ENCODE results near the gene OR8J3.
"Not testable (repeated sequence)": the region's sequence is repeated elsewhere in the genome, so short reads cannot be mapped to it uniquely, and the experiment has no call there.

The OR8J3 gene, protein sequence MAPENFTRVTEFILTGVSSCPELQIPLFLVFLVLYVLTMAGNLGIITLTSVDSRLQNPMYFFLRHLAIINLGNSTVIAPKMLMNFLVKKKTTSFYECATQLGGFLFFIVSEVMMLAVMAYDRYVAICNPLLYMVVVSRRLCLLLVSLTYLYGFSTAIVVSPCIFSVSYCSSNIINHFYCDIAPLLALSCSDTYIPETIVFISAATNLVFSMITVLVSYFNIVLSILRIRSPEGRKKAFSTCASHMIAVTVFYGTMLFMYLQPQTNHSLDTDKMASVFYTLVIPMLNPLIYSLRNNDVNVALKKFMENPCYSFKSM
- long read RNA-seq, donor 1 = 0 reads
- long read RNA-seq, donor 2 = 0 reads
- long read RNA-seq, donor 3 = 0 reads
- long read RNA-seq, donor 4 = 0 reads
- long read RNA-seq, donor 5 = 0 reads
- long read RNA-seq, donor 6 = 0 reads
- long read RNA-seq, donor 7, partial matches to known transcripts = 0 of 1 reads
- long read RNA-seq, donor 7, other reads (novel, unspliced or antisense) = 0 of 1 reads
- long read RNA-seq, donor 8 = 0 reads

DNA sequence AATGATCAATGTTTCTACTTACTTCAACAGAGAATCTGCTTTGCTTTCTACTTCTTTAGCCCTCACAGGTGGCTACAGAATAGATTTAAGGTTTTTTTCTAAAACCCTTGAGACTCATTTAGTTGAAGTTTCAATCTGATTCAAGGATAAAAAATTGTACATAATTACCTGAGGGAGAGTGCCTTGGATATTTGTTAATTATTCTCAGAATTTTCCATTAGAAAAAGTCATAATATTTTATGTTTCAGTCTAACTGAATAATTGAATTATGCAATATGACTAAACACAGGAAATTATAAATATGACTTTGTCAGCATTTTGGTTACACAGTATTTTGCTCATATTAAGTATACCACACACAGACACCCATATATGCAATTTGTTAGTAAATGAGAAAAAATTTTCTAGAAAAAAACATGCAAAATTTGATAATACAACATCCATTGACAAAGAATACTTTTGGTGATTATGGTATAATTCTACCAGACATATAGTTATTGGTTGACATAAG is at the start of gene OR8J3:
OR8J3 (minus strand) TSS at position 51 of the 511 bp plus-strand sequence. CDS start 2,483 bp downstream, outside the sequence.
- DNase-seq = no peak

DNA sequence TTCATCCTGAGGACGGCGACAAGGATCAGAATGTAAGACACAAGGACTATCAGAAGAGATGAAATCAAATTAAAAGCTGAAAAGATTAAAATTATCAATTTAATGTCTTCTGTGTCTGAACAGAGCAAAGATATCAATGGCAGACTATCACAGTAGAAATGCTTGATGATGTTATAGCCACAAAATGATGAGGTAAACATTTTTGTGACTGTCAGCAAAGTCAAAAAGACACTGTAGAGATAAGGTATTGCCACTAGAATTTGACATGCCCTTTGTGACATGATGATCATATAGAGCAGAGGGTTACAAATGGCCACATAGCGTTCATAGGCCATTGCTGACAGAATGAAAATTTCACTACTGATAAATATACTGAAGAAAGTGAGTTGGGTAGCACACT is 48.6 kb upstream of the OR8J3 start:
- no peak for DNase-seq

DNA sequence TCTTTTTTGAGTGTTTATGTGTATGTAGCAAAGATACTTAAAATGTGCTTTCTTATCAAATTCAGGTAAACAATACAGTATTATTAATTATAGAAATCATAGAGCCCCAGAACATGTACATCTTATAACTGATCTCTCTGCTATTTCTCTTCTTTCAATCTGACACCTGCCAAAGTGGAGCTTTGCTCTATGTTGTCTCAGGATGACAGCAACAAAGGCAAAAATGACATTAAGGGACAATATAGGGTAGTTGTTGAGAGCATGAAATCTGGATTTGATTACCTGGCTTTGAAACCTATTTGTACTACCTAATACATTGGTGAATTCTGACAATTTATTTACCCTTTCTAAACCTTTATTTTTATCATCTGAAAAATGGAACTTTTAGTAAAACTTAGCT is 43.5 kb upstream of the OR8J3 start:
- no peak for DNase-seq

DNA sequence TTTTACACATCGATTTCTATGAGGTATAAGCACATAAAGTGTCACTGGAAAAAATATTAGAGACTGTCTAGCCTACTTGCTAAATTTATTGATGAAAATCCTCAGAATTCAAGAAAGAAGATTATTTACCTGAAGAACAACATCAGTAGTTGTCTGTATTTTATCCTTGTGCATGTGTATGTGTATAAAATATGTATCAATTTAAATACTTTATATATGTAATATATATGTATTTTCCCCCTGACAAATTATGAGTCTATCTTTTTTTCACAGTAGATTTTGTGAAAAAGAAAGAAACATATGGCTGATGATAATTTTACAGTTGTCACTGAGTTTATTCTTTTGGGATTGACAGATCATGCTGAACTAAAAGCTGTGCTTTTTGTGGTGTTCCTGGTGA is 36.3 kb upstream of the OR8J3 start, which contains the start of gene OR5J2:
OR5J2 (plus strand) TSS at position 301 of the 400 bp plus-strand sequence; CDS start at position 301, 0 bp downstream.
- DNase-seq = no peak

DNA sequence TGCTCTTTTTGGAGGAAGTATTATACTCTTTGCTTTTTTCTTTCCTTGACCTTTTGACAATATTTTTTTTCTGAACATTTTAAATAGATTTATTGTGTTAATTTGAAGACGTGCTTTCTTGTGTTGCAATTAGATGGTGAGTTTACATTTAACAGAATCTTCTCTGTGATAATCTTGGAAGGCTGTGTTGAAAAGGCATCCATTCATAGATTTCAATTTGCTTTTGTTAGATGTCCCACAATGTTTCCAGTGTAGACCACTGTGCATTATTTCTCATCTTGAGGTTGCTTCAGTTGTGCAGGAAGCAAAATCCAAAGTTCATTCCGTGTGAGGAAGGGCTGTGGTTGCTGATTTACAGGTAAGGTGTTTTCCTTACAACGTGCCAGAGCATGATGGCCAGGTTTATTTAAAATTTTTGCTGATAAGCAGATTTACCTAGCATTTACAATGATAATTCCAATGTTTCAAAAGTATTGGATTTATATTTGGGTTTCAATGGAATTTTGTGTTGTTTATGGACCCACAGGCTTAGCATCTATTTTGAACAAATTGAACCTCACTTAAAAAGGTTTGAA is 32.3 kb upstream of the OR8J3 start:
- no peak for DNase-seq

DNA sequence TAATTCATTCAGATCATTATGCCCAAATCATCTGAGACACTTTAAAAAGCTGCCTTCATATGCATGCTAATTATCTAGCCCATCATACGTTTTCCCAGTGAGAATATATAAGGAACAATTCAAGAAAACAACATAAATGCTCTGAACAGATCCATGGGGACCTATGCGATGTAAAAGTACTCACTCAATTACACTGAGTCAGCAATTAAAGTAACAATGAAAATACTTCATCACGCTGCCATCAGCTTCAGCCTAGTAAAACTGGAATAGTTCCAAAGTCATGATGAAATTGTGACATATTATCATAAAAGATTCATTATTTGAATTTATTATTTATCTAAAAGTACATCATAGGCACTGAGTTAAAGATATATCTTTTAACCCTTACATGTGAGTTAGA is 23.8 kb upstream of the OR8J3 start:
- DNase-seq = no peak

DNA sequence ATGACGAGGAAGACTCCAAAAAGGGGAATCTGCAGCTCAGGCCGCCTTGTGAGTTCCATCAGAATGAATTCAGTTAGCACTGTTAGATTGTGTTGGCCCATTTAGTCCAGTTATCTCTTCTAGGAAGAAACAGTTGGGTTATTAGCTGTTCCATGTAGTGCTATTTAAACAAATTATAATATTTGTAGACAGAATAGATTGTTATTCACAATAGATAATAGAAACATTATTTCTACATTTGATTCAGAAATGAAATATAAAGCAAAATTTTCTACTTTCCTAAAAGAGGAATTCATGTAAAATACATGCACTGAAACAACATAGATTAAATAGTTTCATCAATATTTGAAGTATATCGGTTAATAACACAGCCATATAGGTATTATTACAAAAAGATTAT is 20.2 kb upstream of the OR8J3 start, which contains the start of gene OR8K5:
OR8K5 (minus strand) TSS at position 101 of the 400 bp plus-strand sequence; CDS start at position 101, 0 bp downstream.
- DNase-seq = no peak

DNA sequence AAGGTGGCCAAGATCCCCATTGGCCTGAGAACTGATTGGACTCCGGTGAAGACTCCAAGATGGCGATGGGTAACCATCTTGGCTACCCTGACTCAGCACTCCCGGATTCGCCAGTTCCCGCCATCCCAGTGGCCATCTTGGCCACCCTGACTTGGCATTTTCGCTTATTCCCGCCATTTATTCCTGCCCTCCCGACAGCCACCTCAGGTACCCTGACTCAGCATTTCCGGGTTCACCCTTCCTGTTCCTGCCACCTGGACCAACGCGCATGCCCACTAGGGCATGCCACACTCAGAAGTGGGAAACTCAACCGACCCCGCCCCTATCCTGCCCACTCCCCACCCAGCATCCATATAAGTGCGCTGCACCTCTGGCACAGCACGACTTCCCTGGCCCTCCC is 12.3 kb upstream of the OR8J3 start:
- no peak for DNase-seq

DNA sequence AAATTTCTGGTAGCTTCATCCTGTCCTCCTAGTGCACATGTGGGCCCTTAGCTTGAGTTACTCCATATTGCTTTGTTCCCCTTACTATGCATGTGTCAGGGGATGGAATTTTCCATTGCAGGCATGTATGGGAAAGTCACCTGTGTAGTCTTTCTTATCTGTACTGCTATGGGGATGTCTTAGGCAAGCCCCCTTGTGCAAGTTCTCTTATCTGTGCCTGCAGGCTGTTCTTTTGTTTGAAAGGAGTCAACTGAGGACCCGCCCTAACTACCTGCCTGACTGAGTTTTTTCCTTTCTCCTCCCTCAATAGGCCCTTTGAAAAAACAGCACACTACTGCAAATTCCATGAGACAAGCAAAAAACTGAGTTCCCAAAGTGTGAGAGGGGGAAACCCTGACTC is 11.4 kb upstream of the OR8J3 start:
- no peak for DNase-seq

DNA sequence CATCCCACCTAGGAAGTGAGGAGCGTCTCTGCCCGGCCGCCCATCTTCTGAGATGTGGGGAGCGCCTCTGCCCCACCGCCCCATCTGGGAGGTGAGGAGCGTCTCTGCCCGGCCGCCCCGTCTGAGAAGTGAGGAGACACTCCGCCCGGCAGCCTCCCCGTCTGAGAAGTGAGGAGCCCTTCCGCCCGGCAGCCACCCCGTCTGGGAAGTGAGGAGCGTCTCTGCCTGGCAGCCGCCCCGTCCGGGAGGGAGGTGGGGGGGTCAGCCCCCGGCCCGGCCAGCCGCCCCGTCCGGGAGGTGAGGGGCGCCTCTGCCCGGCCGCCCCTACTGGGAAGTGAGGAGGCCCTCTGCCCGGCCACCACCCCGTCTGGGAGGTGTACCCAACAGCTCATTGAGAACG is 3.7 kb upstream of the OR8J3 start:
- DNase-seq = not testable (repeated sequence)

DNA sequence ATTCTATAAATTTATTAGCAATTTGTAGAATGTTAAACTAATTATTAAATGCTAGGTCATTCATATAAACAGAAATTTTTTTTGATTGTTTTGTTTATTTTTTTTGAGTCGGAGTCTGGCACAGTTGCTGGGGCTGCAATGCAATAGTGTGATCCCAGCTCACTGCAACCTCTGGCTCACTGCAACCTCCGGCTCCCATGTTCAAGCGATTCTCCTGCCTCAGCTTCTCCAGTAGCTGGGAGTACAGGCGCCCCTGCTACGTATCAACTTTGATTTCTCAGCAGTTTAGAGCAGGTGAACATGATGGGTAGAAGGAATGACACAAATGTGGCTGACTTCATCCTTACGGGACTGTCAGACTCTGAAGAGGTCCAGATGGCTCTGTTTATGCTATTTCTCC is 17.9 kb downstream of the OR8J3 start, which contains the start of gene OR8H3:
OR8H3 (plus strand) TSS at position 301 of the 400 bp plus-strand sequence; CDS start at position 301, 0 bp downstream.
- no peak for DNase-seq

DNA sequence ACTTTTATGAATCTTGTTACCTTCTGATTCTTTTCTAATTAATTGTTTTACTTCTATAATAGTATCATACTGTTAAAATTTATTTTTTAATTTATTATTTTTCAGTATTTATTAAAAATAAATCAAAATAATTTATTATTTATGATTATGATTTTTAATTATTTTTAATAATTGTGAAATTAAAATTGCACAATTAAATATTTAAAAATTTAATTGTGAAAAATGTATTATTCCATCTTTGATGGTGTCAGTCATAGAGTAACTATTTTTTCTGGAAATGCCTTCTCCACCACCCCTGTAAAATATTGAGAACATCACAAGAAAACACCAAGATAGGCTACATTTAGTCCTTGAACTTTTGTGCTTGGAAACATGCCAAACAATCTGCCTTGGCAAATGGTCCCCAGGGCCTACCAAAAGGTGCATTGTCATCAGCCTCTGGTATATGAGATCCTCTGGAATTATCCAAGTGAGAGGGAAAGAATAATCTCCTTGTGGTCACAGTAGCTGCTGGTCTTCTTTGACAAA is 36.7 kb downstream of the OR8J3 start, which contains the start of gene OR8H2:
OR8H2 (plus strand) TSS at position 478 of the 528 bp plus-strand sequence. CDS start 1,356 bp downstream, outside the sequence.
- no peak for DNase-seq

DNA sequence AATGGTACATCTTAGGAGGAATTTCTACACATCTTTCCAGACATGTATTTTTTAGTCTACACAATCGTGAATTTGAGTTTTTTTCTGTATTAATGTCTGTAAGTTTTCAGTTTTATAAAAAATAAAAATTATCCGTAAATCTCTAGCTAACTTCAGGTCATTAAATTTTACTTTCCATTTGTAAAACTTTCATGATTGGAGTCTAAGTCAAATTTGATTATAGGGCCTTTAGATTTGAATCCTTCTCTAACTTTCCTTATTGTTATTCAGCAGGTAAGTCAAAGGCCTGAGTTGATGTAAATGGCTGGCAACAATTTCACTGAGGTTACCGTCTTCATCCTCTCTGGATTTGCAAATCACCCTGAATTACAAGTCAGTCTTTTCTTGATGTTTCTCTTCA is 47.0 kb downstream of the OR8J3 start, which contains the start of gene OR8I2:
OR8I2 (plus strand) TSS at position 301 of the 400 bp plus-strand sequence; CDS start at position 301, 0 bp downstream.
- no peak for DNase-seq

DNA sequence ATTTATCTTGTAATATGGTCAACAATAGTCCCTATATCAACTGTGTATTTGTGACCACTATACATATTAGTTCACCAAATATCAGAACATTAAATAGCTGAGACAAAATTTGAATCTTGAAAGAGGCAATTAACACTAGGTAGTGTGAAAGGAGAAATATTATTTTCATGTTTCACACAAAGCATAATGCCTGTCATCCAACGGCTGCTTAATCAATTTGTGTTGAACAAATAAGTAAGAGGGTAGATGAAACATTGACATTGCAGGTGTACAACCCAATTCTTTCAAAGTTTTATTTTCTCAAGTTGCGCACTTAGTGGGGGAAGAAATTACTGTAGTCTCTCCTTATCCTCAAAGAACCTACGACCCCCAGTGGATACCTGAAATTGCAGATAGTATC is 50.3 kb downstream of the OR8J3 start:
- no peak for DNase-seq

Measured in right kidney (tissue), 9 donors.